ENCODE data around the gene LPP. TPM values are rescaled to one million over a fixed set of nuclear protein-coding genes. Genes with fewer than 3 reads are reported as not detected.

LPP gene
- total and polyA plus RNA-seq, 9 of the 15 experiments (the other 6 are each of a cell fraction or from before 2014, with no cell fraction given), result 0.07 to 0.18 TPM; not detected in 7

DNA sequence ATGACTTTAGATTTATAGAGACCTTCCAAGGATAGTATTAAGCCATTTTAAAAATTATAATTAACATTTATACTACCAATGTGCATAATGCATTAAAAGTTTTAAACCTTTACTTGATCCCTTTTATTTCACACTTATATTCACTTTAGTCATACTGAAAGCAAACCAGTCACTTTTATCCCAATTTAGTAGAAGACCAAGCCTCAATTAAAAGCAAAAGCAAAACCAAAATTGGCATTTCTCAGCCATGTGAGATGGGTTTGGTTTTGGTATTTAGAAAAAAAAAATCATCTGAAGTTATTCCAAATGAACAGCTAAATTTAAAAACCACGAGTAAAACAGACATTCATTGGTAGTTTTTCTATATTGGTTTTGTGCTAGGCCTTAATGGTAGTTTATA lies 249.4 kb downstream of the LPP start:
- Histone ChIP-seq H3K27ac (ENCODE audit: extremely low read depth, low read depth, low read length) (no peak overlapping the region), H4K20me1 (replicated peaks; ENCODE audit: control insufficient read depth, insufficient read depth, low read length) (no peaks in the 10 kb centered on the region), H3K79me2 (ENCODE audit: control insufficient read depth, insufficient read depth, low read length) (no peaks in the 10 kb centered on the region), H3K4me3 (no peak overlapping the region), H3K4me1 (replicated peaks in 1 of 2; ENCODE audit: control insufficient read depth in 2 of 2, insufficient read depth in 2 of 2, low read length in 2 of 2) (no peaks in the 10 kb centered on the region), H2AFZ (ENCODE audit: low read depth, low read length) (no peak overlapping the region), H3K36me3 (ENCODE audit: control insufficient read depth, insufficient read depth, low read length) (no peaks in the 10 kb centered on the region), H3K9me3 (replicated peaks; ENCODE audit: control insufficient read depth, insufficient read depth, low read depth, low read length) (no peaks in the 10 kb centered on the region), H3K9me1 (ENCODE audit: control insufficient read depth, insufficient read depth, low read length) (no peaks in the 10 kb centered on the region), H3K4me2 (ENCODE audit: insufficient read depth, low read length) (no peak overlapping the region), H3K27me3 (ENCODE audit: control insufficient read depth in 2 of 2, insufficient read depth in 2 of 2, low read length in 2 of 2) (no peaks in the 10 kb centered on the region), H3K9ac (ENCODE audit: insufficient read depth in 1 of 2, low read depth in 2 of 2, low read length in 2 of 2) (no peak overlapping the region)
- ATAC-seq (no peak), FAIRE-seq (no peak), DNase-seq (ENCODE audit: extremely low read depth in 1 of 4, low spot score in 3 of 4) (no peak)
- intact Hi-C loops (cut with micrococcal nuclease) (no loop called here), in situ Hi-C loops (cut with MboI) (no loop called here)
- no TSS peak for BruUV-seq (replicated peaks)
- 0% methylated on average over 1 of the region's 1 CpG for WGBS (ENCODE audit: insufficient coverage, low coverage, missing lambda C conversion rate)
- ChIA-PET POLR2A (no interaction called here), CTCF (ENCODE audit: low intra/inter-chr PET ratio) (no interaction called here)
- TF ChIP-seq RFX1 (IDR thresholded peaks at IDR 0.05) (no peak), ZNF224 (CRISPR knock-in tag; IDR thresholded peaks at IDR 0.05) (no peak), POLR2AphosphoS2 (IDR thresholded peaks at IDR 0.05; ENCODE audit: low read length) (no peak), GABPB1 (CRISPR knock-in tag; IDR thresholded peaks at IDR 0.05) (no peak), ZNF766 (CRISPR knock-in tag; conservative IDR thresholded peaks at IDR 0.05) (no peak), PHF21A (IDR thresholded peaks at IDR 0.05; ENCODE audit: borderline replicate concordance, low read depth) (no peak), ZZZ3 (IDR thresholded peaks at IDR 0.05) (no peak), CREM (IDR thresholded peaks at IDR 0.05; ENCODE audit: low read depth) (no peak), MAZ (CRISPR knock-in tag; conservative IDR thresholded peaks at IDR 0.05 in 1 of 2, IDR thresholded peaks at IDR 0.05 in 1 of 2) (no peak), KAT2B (IDR thresholded peaks at IDR 0.05; ENCODE audit: low read depth, low read length) (no peak), ZNF133 (CRISPR knock-in tag; IDR thresholded peaks at IDR 0.05) (no peak), MYNN (IDR thresholded peaks at IDR 0.05) (no peak), MYNN (CRISPR knock-in tag; IDR thresholded peaks at IDR 0.05) (no peak), ZKSCAN8 (CRISPR knock-in tag; IDR thresholded peaks at IDR 0.05) (no peak), MIER1 (IDR thresholded peaks at IDR 0.05; ENCODE audit: low read depth) (no peak)
- TF ChIP-seq, protein P1, sequence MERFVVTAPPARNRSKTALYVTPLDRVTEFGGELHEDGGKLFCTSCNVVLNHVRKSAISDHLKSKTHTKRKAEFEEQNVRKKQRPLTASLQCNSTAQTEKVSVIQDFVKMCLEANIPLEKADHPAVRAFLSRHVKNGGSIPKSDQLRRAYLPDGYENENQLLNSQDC (CRISPR knock-in tag; IDR thresholded peaks at IDR 0.05), result no peak
- TF ChIP-seq, protein P2, sequence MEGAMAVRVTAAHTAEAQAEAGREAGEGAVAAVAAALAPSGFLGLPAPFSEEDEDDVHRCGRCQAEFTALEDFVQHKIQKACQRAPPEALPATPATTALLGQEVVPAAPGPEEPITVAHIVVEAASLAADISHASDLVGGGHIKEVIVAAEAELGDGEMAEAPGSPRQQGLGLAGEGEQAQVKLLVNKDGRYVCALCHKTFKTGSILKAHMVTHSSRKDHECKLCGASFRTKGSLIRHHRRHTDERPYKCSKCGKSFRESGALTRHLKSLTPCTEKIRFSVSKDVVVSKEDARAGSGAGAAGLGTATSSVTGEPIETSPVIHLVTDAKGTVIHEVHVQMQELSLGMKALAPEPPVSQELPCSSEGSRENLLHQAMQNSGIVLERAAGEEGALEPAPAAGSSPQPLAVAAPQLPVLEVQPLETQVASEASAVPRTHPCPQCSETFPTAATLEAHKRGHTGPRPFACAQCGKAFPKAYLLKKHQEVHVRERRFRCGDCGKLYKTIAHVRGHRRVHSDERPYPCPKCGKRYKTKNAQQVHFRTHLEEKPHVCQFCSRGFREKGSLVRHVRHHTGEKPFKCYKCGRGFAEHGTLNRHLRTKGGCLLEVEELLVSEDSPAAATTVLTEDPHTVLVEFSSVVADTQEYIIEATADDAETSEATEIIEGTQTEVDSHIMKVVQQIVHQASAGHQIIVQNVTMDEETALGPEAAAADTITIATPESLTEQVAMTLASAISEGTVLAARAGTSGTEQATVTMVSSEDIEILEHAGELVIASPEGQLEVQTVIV (CRISPR knock-in tag; IDR thresholded peaks at IDR 0.05; ENCODE audit: borderline replicate concordance), result no peak
- TF ChIP-seq, protein P3, sequence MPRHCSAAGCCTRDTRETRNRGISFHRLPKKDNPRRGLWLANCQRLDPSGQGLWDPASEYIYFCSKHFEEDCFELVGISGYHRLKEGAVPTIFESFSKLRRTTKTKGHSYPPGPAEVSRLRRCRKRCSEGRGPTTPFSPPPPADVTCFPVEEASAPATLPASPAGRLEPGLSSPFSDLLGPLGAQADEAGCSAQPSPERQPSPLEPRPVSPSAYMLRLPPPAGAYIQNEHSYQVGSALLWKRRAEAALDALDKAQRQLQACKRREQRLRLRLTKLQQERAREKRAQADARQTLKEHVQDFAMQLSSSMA (CRISPR knock-in tag; IDR thresholded peaks at IDR 0.05), result no peak
- TF ChIP-seq, protein P4, sequence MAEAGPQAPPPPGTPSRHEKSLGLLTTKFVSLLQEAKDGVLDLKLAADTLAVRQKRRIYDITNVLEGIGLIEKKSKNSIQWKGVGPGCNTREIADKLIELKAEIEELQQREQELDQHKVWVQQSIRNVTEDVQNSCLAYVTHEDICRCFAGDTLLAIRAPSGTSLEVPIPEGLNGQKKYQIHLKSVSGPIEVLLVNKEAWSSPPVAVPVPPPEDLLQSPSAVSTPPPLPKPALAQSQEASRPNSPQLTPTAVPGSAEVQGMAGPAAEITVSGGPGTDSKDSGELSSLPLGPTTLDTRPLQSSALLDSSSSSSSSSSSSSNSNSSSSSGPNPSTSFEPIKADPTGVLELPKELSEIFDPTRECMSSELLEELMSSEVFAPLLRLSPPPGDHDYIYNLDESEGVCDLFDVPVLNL (CRISPR knock-in tag; IDR thresholded peaks at IDR 0.05; ENCODE audit: low read depth), result no peak
- TF ChIP-seq, protein P5, sequence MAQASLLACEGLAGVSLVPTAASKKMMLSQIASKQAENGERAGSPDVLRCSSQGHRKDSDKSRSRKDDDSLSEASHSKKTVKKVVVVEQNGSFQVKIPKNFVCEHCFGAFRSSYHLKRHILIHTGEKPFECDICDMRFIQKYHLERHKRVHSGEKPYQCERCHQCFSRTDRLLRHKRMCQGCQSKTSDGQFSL (CRISPR knock-in tag; IDR thresholded peaks at IDR 0.05), result no peak
- TF ChIP-seq, protein P5 (tag; IDR thresholded peaks at IDR 0.05), result no peak

Data from K562 (cell line).